Endothelial cell of umbilical vein (primary cell): ENCODE results near the gene CCNJ. TPM values are rescaled to one million over a fixed set of nuclear protein-coding genes. Genes with fewer than 3 reads are reported as not detected.

ENCODE experiments used
- BruUV-seq: library from RNA; stranded (reverse); fragments of 400-500 nt; replicated peaks from 2 replicates; lab custom pipeline; 2021; lab: Mats Ljungman, UMichigan
- CTCF ChIA-PET: fragments of 300-600, 350-600 bp; sonication (Branson Sonifier 250); formaldehyde crosslinking; loops from one replicate; lab custom pipeline; 2021; ENCODE audit warnings: antibody characterized with exemption, inconsistent platforms; lab: Charles Lee
- POLR2A ChIA-PET: fragments of 300-600, 350-600 bp; sonication (Branson Sonifier 250); formaldehyde crosslinking; loops from one replicate; lab custom pipeline; 2021; ENCODE audit warnings: antibody characterized with exemption, inconsistent platforms; lab: Charles Lee
- DNase-seq: peaks from one replicate; pipeline ENCODE4 v3.0.0-alpha.2; 2011; ENCODE audit warnings: low read depth, low spot score
- FAIRE-seq: peaks from 2 replicates; lab custom pipeline; 2011; peaks lifted over from hg19 to GRCh38; lab: Jason Lieb, UNC
- H2AFZ ChIP-seq: 2 replicates; pipeline ENCODE4 v1.6.0; 2012; ENCODE audit warnings: low read depth, low read length, control low read depth, inconsistent platforms
- H3K27ac ChIP-seq: 2 replicates; pipeline ENCODE4 v1.5.1; 2011; ENCODE audit warnings: low read depth, mild to moderate bottlenecking, control low read depth, low read length, moderate library complexity; ENCODE audit not compliant: insufficient read depth
- H3K27me3 ChIP-seq, 2 experiments: 2 replicates each; pipeline versions ENCODE4 v1.6.0 to v1.6.1; 2011; ENCODE audit warnings: low read length in 2 of 2, mixed read lengths in 1 of 2; ENCODE audit not compliant: control insufficient read depth in 2 of 2, insufficient read depth in 2 of 2
- H3K36me3 ChIP-seq, 2 experiments: 2 replicates in 1 of 2; 3 replicates in 1 of 2; pipeline ENCODE4 v1.5.1; 2011; ENCODE audit warnings: low read length in 2 of 2, mild to moderate bottlenecking in 1 of 2, moderate library complexity in 1 of 2; ENCODE audit not compliant: control insufficient read depth in 2 of 2, insufficient read depth in 2 of 2; ENCODE audit errors: extremely low read depth in 1 of 2
- H3K4me1 ChIP-seq: 3 replicates; pipeline ENCODE4 v1.5.1; 2011; ENCODE audit warnings: mild to moderate bottlenecking, low read length; ENCODE audit not compliant: control insufficient read depth, insufficient read depth; ENCODE audit errors: extremely low read depth
- H3K4me2 ChIP-seq: 2 replicates; pipeline ENCODE4 v1.6.1; 2011; ENCODE audit warnings: low read length, control low read depth, mixed read lengths; ENCODE audit not compliant: insufficient read depth
- H3K4me3 ChIP-seq, 3 experiments: fragments of 200-600 bp in 1 of 3; sonication (generic), shearing (Covaris generic) in 1 of 3; replicated peaks in 1 of 3; 2 replicates each; pipeline ENCODE4 v1.5.1; 2011 to 2016; ENCODE audit warnings: control low read depth in 3 of 3, low read length in 3 of 3, mild to moderate bottlenecking in 2 of 3, inconsistent platforms in 1 of 3, low read depth in 1 of 3, moderate library complexity in 1 of 3; ENCODE audit not compliant: insufficient read depth in 1 of 3
- H3K79me2 ChIP-seq: 2 replicates; pipeline ENCODE4 v1.6.0; 2012; ENCODE audit warnings: low read length, inconsistent platforms; ENCODE audit not compliant: control insufficient read depth, insufficient read depth
- H3K9ac ChIP-seq: replicated peaks from 2 replicates; pipeline ENCODE3; 2011; ENCODE audit warnings: low read length, control low read depth; ENCODE audit not compliant: insufficient read depth; ENCODE audit errors: extremely low read depth
- H3K9me1 ChIP-seq: replicated peaks from 3 replicates; pipeline ENCODE4 v1.6.0; 2011; ENCODE audit warnings: mild to moderate bottlenecking, low read length; ENCODE audit not compliant: control insufficient read depth, insufficient read depth; ENCODE audit errors: extremely low read depth
- H3K9me3 ChIP-seq: replicated peaks from 2 replicates; pipeline ENCODE4 v1.5.1; 2012; ENCODE audit warnings: low read length, inconsistent platforms; ENCODE audit not compliant: control insufficient read depth, insufficient read depth
- H4K20me1 ChIP-seq: replicated peaks from 2 replicates; pipeline ENCODE3; 2011; ENCODE audit warnings: mild to moderate bottlenecking, low read length; ENCODE audit not compliant: control insufficient read depth, insufficient read depth; ENCODE audit errors: extremely low read depth
- CTCF ChIP-seq, 2 donors: IDR thresholded peaks; 1 replicate in 1 of 2; 2 replicates in 1 of 2; pipeline ENCODE4 v1.5.1; 2011; ENCODE audit warnings: low read length in 2 of 2, mild to moderate bottlenecking in 2 of 2, moderate library complexity in 2 of 2, control low read depth in 1 of 2, inconsistent platforms in 1 of 2, low read depth in 1 of 2; ENCODE audit not compliant: insufficient read depth in 1 of 2; ENCODE audit errors: extremely low read depth in 1 of 2
- EZH2 ChIP-seq: IDR thresholded peaks from 2 replicates; pipeline ENCODE4 v1.6.1; 2012; ENCODE audit warnings: borderline replicate concordance, low read depth, mild to moderate bottlenecking, moderate library complexity, low read length, inconsistent platforms; ENCODE audit not compliant: severe bottlenecking
- FOS ChIP-seq: IDR thresholded peaks from 2 replicates; pipeline ENCODE4 v1.6.1; 2011; ENCODE audit warnings: mild to moderate bottlenecking, low read length, moderate library complexity, borderline replicate concordance; ENCODE audit not compliant: insufficient read depth
- GATA2 ChIP-seq: IDR thresholded peaks from 2 replicates; pipeline ENCODE4 v1.7.0; 2011; ENCODE audit warnings: low read depth, mild to moderate bottlenecking, moderate library complexity, mixed read lengths, low read length; ENCODE audit not compliant: insufficient read length, insufficient read depth
- JUN ChIP-seq: IDR thresholded peaks from 2 replicates; pipeline ENCODE4 v1.6.1; 2011; ENCODE audit warnings: borderline replicate concordance, low read depth; ENCODE audit not compliant: insufficient read length, insufficient read depth
- MYC ChIP-seq: IDR thresholded peaks from one replicate; pipeline ENCODE4 v1.6.1; 2011; ENCODE audit warnings: mild to moderate bottlenecking, low read depth, low read length
- POLR2A ChIP-seq: IDR thresholded peaks from 2 replicates; pipeline ENCODE4 v1.6.1; 2012; ENCODE audit warnings: low read depth, mild to moderate bottlenecking, control low read depth, low read length
- POLR2AphosphoS5 ChIP-seq: IDR thresholded peaks from 2 replicates; pipeline ENCODE4 v1.6.1; 2012; ENCODE audit warnings: low read depth, mild to moderate bottlenecking, control low read depth, low read length, moderate library complexity; ENCODE audit not compliant: insufficient read depth
- dilution Hi-C: fragments of 300-500 bp; cut with MboI; formaldehyde crosslinking; loops from one replicate; pipeline ENCODE4 v1.15.0; 2019; ENCODE audit warnings: low sequenced_read_pairs; ENCODE audit not compliant: extremely low pct_ligation_motif_present
- intact Hi-C: fragments of 100-400 bp; cut with micrococcal nuclease; formaldehyde crosslinking; loops from one replicate; pipeline ENCODE4 v1.10.0; 2022
- polyA plus RNA-seq, 4 experiments: library from polyadenylated mRNA; depleted of rRNA in 3 of 4; stranded (reverse) in 3 of 4; unstranded in 1 of 4; fragments of >200 nt; gene quantifications; 2 replicates each; pipeline versions ENCODE4 v1.2.1 to v1.2.3, GENCODE V29; 2011 to 2012; ENCODE audit warnings: missing spikeins in 1 of 4
- total RNA-seq: library from RNA; stranded (reverse); gene quantifications from 2 replicates; pipeline ENCODE4 v1.2.3, GENCODE V29; 2021
- TF ChIP-seq, protein P1 (sequence below): IDR thresholded peaks from 2 replicates; pipeline ENCODE4 v1.6.1; 2011; ENCODE audit not compliant: insufficient read depth, insufficient read length

The CCNJ gene
- total and polyA plus RNA-seq, 2 donors (not counting 3 experiments of a cell fraction or from before 2014, with no cell fraction given): 25.5 to 27.6 TPM

GRCh38 chr10:96097865-96098264, 54.5 kb downstream of the CCNJ start:
- H3K4me2 ChIP-seq: no peak overlapping the region
- ChIA-PET POLR2A (no interaction called here), CTCF (no interaction called here)
- H4K20me1 ChIP-seq: no peaks in the 10 kb centered on the region
- no peak overlapping the region for H3K9ac ChIP-seq
- no peak for TF ChIP-seq JUN
- TF ChIP-seq, protein P1, sequence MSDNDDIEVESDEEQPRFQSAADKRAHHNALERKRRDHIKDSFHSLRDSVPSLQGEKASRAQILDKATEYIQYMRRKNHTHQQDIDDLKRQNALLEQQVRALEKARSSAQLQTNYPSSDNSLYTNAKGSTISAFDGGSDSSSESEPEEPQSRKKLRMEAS: no peak
- no peak for TF ChIP-seq GATA2
- TF ChIP-seq FOS: no peak
- no peak for TF ChIP-seq POLR2A
- TF ChIP-seq MYC: no peak
- no peak for TF ChIP-seq EZH2
- TF ChIP-seq POLR2AphosphoS5: no peak
- TF ChIP-seq CTCF (IDR thresholded peaks at IDR 0.05; ENCODE audit: extremely low read depth in 1 of 2, insufficient read depth in 1 of 2, low read depth in 1 of 2, low read length in 2 of 2): no peak
- no peaks in the 10 kb centered on the region for H3K9me3 ChIP-seq
- FAIRE-seq: no peak
- H2AFZ ChIP-seq: no peak overlapping the region
- DNase-seq: no peak
- intact Hi-C loops: no loop called here
- BruUV-seq: no TSS peak
- no peak overlapping the region for H3K27ac ChIP-seq
- H3K27me3 ChIP-seq: peaks cover 36 to 41% of the 10 kb centered on the region in 2 experiments
- no peaks in the 10 kb centered on the region for H3K9me1 ChIP-seq
- H3K4me3 ChIP-seq: no peak overlapping the region
- dilution Hi-C loops: no loop called here
- no peaks in the 10 kb centered on the region for H3K79me2 ChIP-seq
- no peaks in the 10 kb centered on the region for H3K4me1 ChIP-seq
- no peaks in the 10 kb centered on the region for H3K36me3 ChIP-seq
